Astrocyte of the cerebellum (primary cell): ENCODE results near the gene KDM4B.

ENCODE experiments used
- DNase-seq: peaks from one replicate; pipeline ENCODE4 v3.0.0-alpha.2; 2011; ENCODE audit warnings: low read depth
- H3K4me3 ChIP-seq: 2 replicates; pipeline ENCODE4 v1.5.1; 2011; ENCODE audit warnings: mild to moderate bottlenecking, low read depth, low read length, moderate library complexity
- in situ Hi-C: cut with HindIII; loops from 2 replicates; pipeline ENCODE4 v1.10.0; 2017; ENCODE audit warnings: low sequenced_read_pairs
- TF ChIP-seq, protein P1 (sequence below): IDR thresholded peaks from 2 replicates; pipeline ENCODE4 v1.5.1; 2012; ENCODE audit warnings: low read length, low read depth, moderate library complexity, mild to moderate bottlenecking; ENCODE audit errors: missing control alignments

The KDM4B gene

DNA sequence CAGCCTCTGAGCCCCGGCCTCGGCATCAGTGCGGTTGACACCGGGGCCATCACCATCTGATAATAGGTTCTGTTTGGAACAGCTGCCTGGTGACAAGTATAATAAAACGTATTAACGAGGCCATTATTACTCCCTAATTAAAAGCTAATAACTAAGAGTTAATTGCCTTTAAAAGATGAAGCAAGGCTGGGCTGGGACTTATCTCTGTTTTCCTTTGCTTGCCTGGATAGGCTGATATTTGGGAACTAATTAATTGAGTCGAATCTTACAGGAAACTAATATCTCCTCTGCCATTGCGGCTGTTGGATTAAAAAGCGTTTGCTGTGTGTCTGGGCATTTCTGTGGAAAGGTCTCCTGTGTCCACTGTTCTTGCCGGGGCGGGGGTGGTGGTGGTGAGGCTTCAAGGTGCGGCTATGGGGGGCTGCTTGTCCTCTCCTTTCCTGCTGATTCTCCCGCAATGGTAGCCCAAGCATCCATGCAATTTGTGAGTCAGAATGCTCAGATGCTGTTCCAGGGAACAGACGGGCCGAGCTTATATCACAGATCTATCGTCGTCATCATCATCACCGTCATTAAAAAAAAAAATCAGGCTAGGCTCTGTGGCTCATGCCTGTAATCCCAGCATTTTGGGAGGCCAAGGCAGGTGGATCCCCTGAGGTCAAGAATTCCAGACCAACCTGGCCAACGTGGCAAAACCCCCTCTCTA, 209.0 kb downstream of the KDM4B start:
- no peak for DNase-seq
- in situ Hi-C loops, result no loop called here
- TF ChIP-seq, protein P1, sequence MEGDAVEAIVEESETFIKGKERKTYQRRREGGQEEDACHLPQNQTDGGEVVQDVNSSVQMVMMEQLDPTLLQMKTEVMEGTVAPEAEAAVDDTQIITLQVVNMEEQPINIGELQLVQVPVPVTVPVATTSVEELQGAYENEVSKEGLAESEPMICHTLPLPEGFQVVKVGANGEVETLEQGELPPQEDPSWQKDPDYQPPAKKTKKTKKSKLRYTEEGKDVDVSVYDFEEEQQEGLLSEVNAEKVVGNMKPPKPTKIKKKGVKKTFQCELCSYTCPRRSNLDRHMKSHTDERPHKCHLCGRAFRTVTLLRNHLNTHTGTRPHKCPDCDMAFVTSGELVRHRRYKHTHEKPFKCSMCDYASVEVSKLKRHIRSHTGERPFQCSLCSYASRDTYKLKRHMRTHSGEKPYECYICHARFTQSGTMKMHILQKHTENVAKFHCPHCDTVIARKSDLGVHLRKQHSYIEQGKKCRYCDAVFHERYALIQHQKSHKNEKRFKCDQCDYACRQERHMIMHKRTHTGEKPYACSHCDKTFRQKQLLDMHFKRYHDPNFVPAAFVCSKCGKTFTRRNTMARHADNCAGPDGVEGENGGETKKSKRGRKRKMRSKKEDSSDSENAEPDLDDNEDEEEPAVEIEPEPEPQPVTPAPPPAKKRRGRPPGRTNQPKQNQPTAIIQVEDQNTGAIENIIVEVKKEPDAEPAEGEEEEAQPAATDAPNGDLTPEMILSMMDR, result no peak
- H3K4me3 ChIP-seq, result no peak overlapping the region

DNA sequence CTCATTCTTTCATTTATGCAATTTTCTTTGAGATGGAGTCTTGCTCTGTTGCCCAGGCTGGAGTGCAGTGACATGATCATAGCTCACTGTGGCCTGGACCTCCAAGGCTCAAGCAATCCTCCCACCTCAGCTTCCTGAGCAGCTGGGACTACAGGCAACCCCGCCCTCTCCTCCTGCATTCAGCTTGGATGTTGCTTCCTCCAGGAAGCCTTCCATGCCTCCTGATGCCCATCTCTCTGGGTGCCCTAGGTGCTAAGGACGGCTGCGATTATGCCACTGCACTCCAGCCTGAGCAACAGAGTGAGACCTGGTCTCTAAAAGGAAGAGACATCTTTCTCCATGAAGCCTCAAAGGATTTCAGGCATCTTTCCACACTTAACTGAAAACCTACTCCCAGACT, 209.9 kb downstream of the KDM4B start:
- DNase-seq, result no peak
- in situ Hi-C loops, result no loop called here
- TF ChIP-seq, protein P1, result no peak
- no peak overlapping the region for H3K4me3 ChIP-seq

DNA sequence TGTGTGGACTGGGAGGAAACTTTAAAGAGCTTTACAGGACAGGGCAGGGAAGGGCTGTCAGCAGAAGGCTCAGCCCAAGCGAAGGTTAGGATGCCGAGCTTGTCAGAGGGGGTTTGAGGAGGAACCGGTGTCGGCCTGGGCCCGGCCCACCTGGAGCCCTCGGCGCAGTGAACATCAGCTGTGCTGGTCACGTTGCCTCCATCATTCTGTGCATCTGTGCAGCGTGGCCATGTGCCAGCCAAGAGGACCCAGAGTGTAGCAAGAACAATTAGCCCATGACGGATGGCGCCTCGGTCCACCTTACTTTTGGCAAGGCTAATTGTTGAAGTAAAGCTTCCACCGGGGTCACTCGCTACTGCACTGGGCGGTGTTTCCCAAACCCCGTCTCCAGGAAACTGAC, 210.3 kb downstream of the KDM4B start:
- DNase-seq, result no peak
- in situ Hi-C loops, result no loop called here
- TF ChIP-seq, protein P1, result no peak
- no peak overlapping the region for H3K4me3 ChIP-seq

DNA sequence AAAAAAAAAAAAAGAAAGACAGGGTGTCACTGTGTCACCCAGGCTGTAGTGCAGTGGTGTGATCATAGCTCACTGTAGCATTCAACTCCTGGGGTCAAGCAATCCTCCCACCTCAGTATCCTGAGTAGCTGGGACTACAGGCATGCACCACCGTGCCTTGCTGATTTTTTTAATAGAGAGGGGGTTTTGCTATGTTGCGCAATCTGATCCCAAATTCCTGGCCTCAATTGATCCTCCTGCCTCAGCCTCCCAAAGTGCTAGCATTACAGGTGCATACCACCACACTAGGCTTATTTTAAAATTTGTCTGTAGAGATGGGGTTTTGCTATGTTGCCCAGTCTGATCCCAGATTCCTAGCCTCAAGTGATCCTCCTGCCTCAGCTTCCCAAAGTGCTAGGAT, 212.4 kb downstream of the KDM4B start:
- DNase-seq, result no peak
- TF ChIP-seq, protein P1, result no peak
- in situ Hi-C loops, result no loop called here
- no peak overlapping the region for H3K4me3 ChIP-seq

DNA sequence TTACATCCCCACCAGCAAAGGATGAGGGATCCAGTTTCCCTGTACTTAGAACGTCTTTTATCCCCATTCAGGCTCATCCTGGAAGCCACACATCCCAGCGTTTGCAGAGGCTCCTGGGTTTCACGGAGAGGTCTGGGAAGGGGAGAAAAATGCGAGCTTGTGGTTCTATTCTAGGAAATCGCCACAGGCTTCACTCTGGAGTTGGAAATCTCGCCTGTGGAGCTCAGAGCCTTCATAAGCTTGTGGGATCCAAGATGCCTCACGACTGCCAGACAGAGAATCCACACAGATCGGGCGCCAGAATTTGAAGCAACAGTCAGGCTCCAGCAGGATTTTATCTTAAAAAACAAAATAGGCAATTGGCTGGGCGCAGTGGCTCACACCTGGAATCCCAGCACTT, 213.8 kb downstream of the KDM4B start:
- in situ Hi-C loops, result no loop called here
- no peak for DNase-seq
- TF ChIP-seq, protein P1, result no peak
- H3K4me3 ChIP-seq, result no peak overlapping the region

DNA sequence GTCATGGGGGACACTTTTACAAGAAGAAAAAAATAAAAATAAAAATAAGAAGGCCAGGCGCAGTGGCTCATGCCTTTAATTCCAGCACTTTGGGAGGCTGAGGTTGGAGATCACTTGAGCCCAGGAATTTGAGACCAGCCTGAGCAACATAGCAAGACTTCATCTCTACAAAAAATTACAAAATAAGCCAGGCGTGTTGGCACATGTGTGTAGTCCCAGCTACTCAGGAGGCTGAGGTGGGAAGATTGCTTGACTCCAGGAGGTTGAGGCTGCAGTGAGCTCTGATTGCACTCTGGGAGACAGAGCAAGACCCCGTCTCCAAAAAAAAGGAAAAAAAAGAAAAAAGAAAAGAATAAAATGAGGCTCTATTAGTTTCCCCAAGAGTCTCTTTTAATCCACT, 214.7 kb downstream of the KDM4B start:
- TF ChIP-seq, protein P1, result no peak

DNA sequence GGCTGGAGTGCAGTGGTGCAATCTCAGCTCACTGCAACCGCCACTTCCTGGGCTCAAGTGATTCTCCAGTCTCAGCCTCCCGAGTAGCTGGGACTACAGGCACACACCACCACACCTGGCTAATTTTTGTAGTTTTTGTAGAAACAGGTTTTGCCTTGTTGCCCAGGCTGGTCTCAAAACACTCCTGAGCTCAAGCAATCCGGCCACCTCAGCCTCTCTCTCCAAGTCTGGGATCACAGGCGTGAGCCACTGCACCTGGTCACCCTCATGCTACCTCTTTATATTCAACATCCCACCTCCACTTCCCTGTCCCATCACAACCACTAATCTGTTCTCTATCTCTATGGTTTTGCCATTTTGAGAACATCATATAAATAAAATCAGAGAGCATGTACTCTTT, 216.0 kb downstream of the KDM4B start:
- DNase-seq, result no peak
- TF ChIP-seq, protein P1, result no peak
- no peak overlapping the region for H3K4me3 ChIP-seq
- in situ Hi-C loops, result no loop called here

More for the DNA sequence above, 214.7 kb downstream of the KDM4B start:
- in situ Hi-C loops, result no loop called here
- DNase-seq, result no peak
- H3K4me3 ChIP-seq, result no peak overlapping the region
